Large intestine (tissue), 3 donors: Measurements from ENCODE around the gene PRKCH. TPM values are rescaled to one million over a fixed set of nuclear protein-coding genes. Genes with fewer than 3 reads are reported as not detected.

Experiments used
- DNase-seq, 2 donors: peaks; one replicate each; pipeline versions ENCODE4 v3.0.0 to v3.0.0-alpha.2; 2013
- H3K27ac ChIP-seq: one replicate; pipeline ENCODE4 v1.5.1; 2013; ENCODE audit warnings: low read length
- H3K27me3 ChIP-seq: 2 replicates; pipeline ENCODE4 v1.6.1; 2013; ENCODE audit warnings: low read length; ENCODE audit not compliant: control insufficient read depth, insufficient read depth
- H3K36me3 ChIP-seq: 2 replicates; pipeline ENCODE4 v1.6.1; 2013; ENCODE audit warnings: low read length; ENCODE audit not compliant: control insufficient read depth, insufficient read depth
- H3K4me1 ChIP-seq: one replicate; pipeline ENCODE4 v1.6.1; 2013; ENCODE audit warnings: low read length; ENCODE audit not compliant: control insufficient read depth, insufficient read depth
- H3K4me3 ChIP-seq: one replicate; pipeline ENCODE4 v1.5.1; 2013; ENCODE audit warnings: low read length
- H3K9me3 ChIP-seq: one replicate; pipeline ENCODE4 v1.6.1; 2013; ENCODE audit warnings: mild to moderate bottlenecking, low read depth, low read length, moderate library complexity; ENCODE audit not compliant: control insufficient read depth
- WGBS: methylation state at CpG from one replicate; pipeline ENCODE4 v1.1.5; 2013; ENCODE audit warnings: low lambda C conversion rate; ENCODE audit not compliant: insufficient coverage; 5-methylcytosine and 5-hydroxymethylcytosine counted together
- polyA plus RNA-seq: library from polyadenylated mRNA; unstranded; fragments of 120-200 nt; gene quantifications from one replicate; pipeline ENCODE4 v1.2.1, GENCODE V29; 2013

Gene PRKCH
- polyA plus RNA-seq, 1 donor: 7.7 TPM

- H3K36me3 ChIP-seq: no peaks in the 10 kb centered on the region
Observed at GRCh38 chr14:61556455-61556854, 235.1 kb downstream of the PRKCH start.

GRCh38 chr14:61557262-61557661 is 235.9 kb downstream of the PRKCH start:
- Histone ChIP-seq H3K36me3 (no peaks in the 10 kb centered on the region), H3K27me3 (no peaks in the 10 kb centered on the region), H3K4me3 (no peak overlapping the region), H3K27ac (no peak overlapping the region), H3K4me1 (peaks cover 33% of the 10 kb centered on the region), H3K9me3 (no peaks in the 10 kb centered on the region)
- no peak for DNase-seq
- WGBS: 100% methylated on average over 1 of the region's 2 CpGs

More at GRCh38 chr14:61556455-61556854, 235.1 kb downstream of the PRKCH start:
- Histone ChIP-seq H3K27me3 (no peaks in the 10 kb centered on the region), H3K4me1 (peaks cover 31% of the 10 kb centered on the region), H3K4me3 (no peak overlapping the region), H3K27ac (no peak overlapping the region), H3K9me3 (no peaks in the 10 kb centered on the region)
- no peak for DNase-seq
- no CpG with 5 or more reads among the region's 4 CpGs for WGBS

DNA sequence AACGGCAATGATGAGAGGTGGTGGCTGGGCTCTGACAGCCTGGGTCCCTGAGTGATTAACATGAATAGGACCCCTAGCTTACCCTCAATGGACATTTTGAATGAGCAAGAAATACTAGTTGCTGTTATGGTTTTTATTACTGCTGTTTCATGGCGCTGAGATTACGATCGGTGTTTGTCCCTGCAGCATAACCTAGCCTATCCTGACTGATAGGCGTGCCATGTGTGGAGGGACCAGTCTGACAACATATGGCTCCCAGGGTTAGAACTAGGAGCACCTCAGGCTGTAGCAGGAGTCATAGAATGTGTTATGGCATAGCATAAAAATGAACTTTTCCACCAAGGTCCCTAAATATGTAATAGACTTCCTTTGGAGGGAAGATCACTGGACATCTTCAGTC is 236.5 kb downstream of the PRKCH start:
- Histone ChIP-seq H3K36me3 (no peaks in the 10 kb centered on the region), H3K27ac (no peak overlapping the region)

GRCh38 chr14:61558271-61558670 is 236.9 kb downstream of the PRKCH start:
- Histone ChIP-seq H3K27ac (peak overlapping the region; percentile 79), H3K9me3 (no peaks in the 10 kb centered on the region), H3K4me3 (no peak overlapping the region), H3K36me3 (no peaks in the 10 kb centered on the region), H3K27me3 (no peaks in the 10 kb centered on the region), H3K4me1 (peaks cover 25% of the 10 kb centered on the region)
- no CpG with 5 or more reads among the region's 6 CpGs for WGBS
- DNase-seq: no peak

More for the DNA sequence above, 236.5 kb downstream of the PRKCH start:
- Histone ChIP-seq H3K4me3 (no peak overlapping the region), H3K4me1 (peaks cover 29% of the 10 kb centered on the region), H3K27me3 (no peaks in the 10 kb centered on the region), H3K9me3 (no peaks in the 10 kb centered on the region)
- WGBS: 100% methylated on average over 1 of the region's 5 CpGs
- DNase-seq: no peak

DNA sequence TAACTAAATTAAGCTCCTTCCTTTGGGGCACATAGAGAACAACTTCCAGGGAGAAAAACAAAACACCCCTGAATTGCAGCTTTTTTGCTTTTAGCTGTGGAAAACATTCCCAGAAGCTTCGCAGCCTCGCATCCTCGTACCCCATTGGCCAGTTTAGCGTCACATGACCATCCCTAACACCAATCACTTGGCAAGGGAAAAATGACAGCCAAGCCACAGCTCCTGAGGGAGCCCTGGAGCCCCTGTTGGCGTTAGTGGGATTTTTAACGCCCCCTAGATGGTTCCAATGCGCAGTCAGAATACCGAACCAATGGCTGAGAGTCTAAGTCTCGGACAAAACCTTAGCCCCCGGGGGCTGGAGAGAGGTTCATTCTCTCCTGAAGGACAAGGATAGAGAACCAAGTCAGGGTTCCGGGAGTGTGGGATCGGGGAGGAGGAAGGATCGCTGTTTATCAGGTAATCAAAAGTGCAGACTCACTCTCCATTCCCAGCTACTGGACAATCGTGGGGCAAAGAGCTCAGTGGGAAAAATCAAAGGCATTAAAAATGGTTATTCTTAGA is 238.3 kb downstream of the PRKCH start:
- Histone ChIP-seq H3K4me1 (peaks cover 23% of the 10 kb centered on the region), H3K27ac (peak overlapping the region; percentile 79), H3K4me3 (peak overlapping the region; percentile 27), H3K36me3 (no peaks in the 10 kb centered on the region), H3K27me3 (no peaks in the 10 kb centered on the region), H3K9me3 (no peaks in the 10 kb centered on the region)
- WGBS: no CpG with 5 or more reads among the region's 14 CpGs
- DNase-seq: peak; percentile 86 to 92

GRCh38 chr14:61560323-61560722 is 238.9 kb downstream of the PRKCH start:
- Histone ChIP-seq H3K27ac (peak overlapping the region; percentile 79), H3K36me3 (no peaks in the 10 kb centered on the region), H3K4me3 (peak overlapping the region; percentile 27), H3K9me3 (no peaks in the 10 kb centered on the region), H3K27me3 (no peaks in the 10 kb centered on the region), H3K4me1 (peaks cover 25% of the 10 kb centered on the region)
- no CpG with 5 or more reads among the region's 5 CpGs for WGBS
- DNase-seq: peak in 1 of 2 donors; percentile 41

GRCh38 chr14:61561104-61561503 is 239.7 kb downstream of the PRKCH start:
- peaks cover 25% of the 10 kb centered on the region for H3K4me1 ChIP-seq
- WGBS: no CpG with 5 or more reads among the region's 3 CpGs
- no peak for DNase-seq
- no peaks in the 10 kb centered on the region for H3K27me3 ChIP-seq
- H3K27ac ChIP-seq: no peak overlapping the region
- H3K36me3 ChIP-seq: no peaks in the 10 kb centered on the region
- no peaks in the 10 kb centered on the region for H3K9me3 ChIP-seq
- H3K4me3 ChIP-seq: no peak overlapping the region

- Histone ChIP-seq H3K4me1 (peaks cover 25% of the 10 kb centered on the region), H3K9me3 (no peaks in the 10 kb centered on the region), H3K27me3 (no peaks in the 10 kb centered on the region), H3K27ac (peak overlapping the region; percentile 31), H3K4me3 (no peak overlapping the region), H3K36me3 (no peaks in the 10 kb centered on the region)
- DNase-seq: peak; percentile 74 to 75
- no CpG with 5 or more reads among the region's 8 CpGs for WGBS
Observed at GRCh38 chr14:61561657-61562276, 240.4 kb downstream of the PRKCH start.

GRCh38 chr14:61562321-61563161 is 241.2 kb downstream of the PRKCH start:
- WGBS: no CpG with 5 or more reads among the region's 7 CpGs
- Histone ChIP-seq H3K4me1 (peaks cover 25% of the 10 kb centered on the region), H3K36me3 (no peaks in the 10 kb centered on the region), H3K27me3 (no peaks in the 10 kb centered on the region), H3K4me3 (no peak overlapping the region), H3K9me3 (no peaks in the 10 kb centered on the region), H3K27ac (peak overlapping the region; percentile 31)
- DNase-seq: no peak

DNA sequence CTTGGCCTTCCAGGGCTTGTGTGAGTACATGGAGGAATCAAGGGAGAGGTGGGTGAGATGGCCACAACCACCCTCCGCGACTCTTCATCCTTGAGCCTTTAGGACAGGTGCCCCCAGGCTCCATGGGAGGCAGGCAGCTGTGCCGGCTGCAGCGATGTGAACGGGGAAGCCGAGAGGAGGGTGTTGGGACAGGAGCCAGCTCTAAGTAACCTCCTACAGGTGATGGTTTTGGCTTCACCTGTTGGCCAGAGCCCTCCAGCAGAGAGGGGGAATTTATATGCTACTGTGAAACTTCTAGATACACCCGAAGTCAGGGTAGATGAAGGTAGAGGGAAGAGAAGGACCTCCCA is 241.8 kb downstream of the PRKCH start:
- Histone ChIP-seq H3K4me3 (no peak overlapping the region), H3K36me3 (no peaks in the 10 kb centered on the region), H3K9me3 (no peaks in the 10 kb centered on the region), H3K27me3 (no peaks in the 10 kb centered on the region), H3K27ac (no peak overlapping the region), H3K4me1 (peaks cover 25% of the 10 kb centered on the region)
- WGBS: no CpG with 5 or more reads among the region's 7 CpGs
- no peak for DNase-seq
